ENCODE data around the gene BANF2. TPM values are rescaled to one million over a fixed set of nuclear protein-coding genes. Genes with fewer than 3 reads are reported as not detected.

The BANF2 gene
- total RNA-seq, 1 experiment from 2014 or later: not detected

GRCh38 chr20:17697171-17697570, 2.6 kb upstream of the BANF2 start:
- ATAC-seq (no peak), DNase-seq (ENCODE audit: low read depth, low spot score) (no peak)
- Histone ChIP-seq H3K4me1 (ENCODE audit: control insufficient read depth in 1 of 2, insufficient read depth in 2 of 2, low read length in 2 of 2) (no peaks in the 10 kb centered on the region), H4K20me1 (ENCODE audit: insufficient read depth) (no peaks in the 10 kb centered on the region), H3K4me2 (ENCODE audit: low read length) (no peak overlapping the region), H3K4me3 (replicated peaks in 1 of 2; ENCODE audit: low read depth in 1 of 2, low read length in 2 of 2) (no peak overlapping the region), H3K9me3 (ENCODE audit: control insufficient read depth in 1 of 2, insufficient read depth in 1 of 2, low read depth in 1 of 2, low read length in 2 of 2) (no peaks in the 10 kb centered on the region), H2AFZ (ENCODE audit: low read depth, low read length, poor library complexity, severe bottlenecking) (no peak overlapping the region), H3K9ac (ENCODE audit: low read length) (no peak overlapping the region), H3K27ac (ENCODE audit: low read depth, low read length) (no peak overlapping the region), H3K27me3 (ENCODE audit: insufficient read depth, low read length) (no peaks in the 10 kb centered on the region), H3K36me3 (ENCODE audit: control insufficient read depth in 1 of 2, insufficient read depth in 2 of 2, low read length in 2 of 2) (no peaks in the 10 kb centered on the region), H3K79me2 (ENCODE audit: insufficient read depth, low read length) (no peaks in the 10 kb centered on the region), H3K9me2 (ENCODE audit: insufficient read depth) (no peaks in the 10 kb centered on the region)
- intact Hi-C loops (cut with micrococcal nuclease): no loop called here
- RAD21 ChIA-PET (ENCODE audit: low non-redundant PET in 1 of 2, low total read pairs in 2 of 2, uncharacterized antibody in 2 of 2, unreplicated experiment in 2 of 2): no interaction called here
- no TSS peak for BruUV-seq (replicated peaks)
- CTCF ChIA-PET: no interaction called here
- TF ChIP-seq CBX3 (IDR thresholded peaks at IDR 0.05; ENCODE audit: low read depth) (no peak), POLR2AphosphoS5 (IDR thresholded peaks at IDR 0.05; ENCODE audit: low read depth, low read length) (no peak), YY1 (IDR thresholded peaks at IDR 0.05; ENCODE audit: extremely low read depth, insufficient replicate concordance, low read depth, low read length) (no peak), ELF1 (IDR thresholded peaks at IDR 0.05; ENCODE audit: borderline replicate concordance, low read depth) (no peak), ZNF274 (IDR thresholded peaks at IDR 0.05; ENCODE audit: low read depth, low read length) (no peak), POLR2A (IDR thresholded peaks at IDR 0.05; ENCODE audit: borderline replicate concordance, extremely low read depth, insufficient read depth, insufficient read length) (no peak), SP1 (IDR thresholded peaks at IDR 0.05; ENCODE audit: low read depth) (no peak), SIN3A (IDR thresholded peaks at IDR 0.05; ENCODE audit: low read depth) (no peak), FOSL1 (IDR thresholded peaks at IDR 0.05; ENCODE audit: low read depth) (no peak), EGR1 (IDR thresholded peaks at IDR 0.05; ENCODE audit: low read depth) (no peak), SRF (IDR thresholded peaks at IDR 0.05; ENCODE audit: low read depth) (no peak), EZH2phosphoT487 (IDR thresholded peaks at IDR 0.05; ENCODE audit: borderline replicate concordance) (no peak), CEBPB (IDR thresholded peaks at IDR 0.05; ENCODE audit: low read depth) (no peak), ZFX (IDR thresholded peaks at IDR 0.05) (no peak), EZH2 (IDR thresholded peaks at IDR 0.05) (no peak)
- TF ChIP-seq, protein P1, sequence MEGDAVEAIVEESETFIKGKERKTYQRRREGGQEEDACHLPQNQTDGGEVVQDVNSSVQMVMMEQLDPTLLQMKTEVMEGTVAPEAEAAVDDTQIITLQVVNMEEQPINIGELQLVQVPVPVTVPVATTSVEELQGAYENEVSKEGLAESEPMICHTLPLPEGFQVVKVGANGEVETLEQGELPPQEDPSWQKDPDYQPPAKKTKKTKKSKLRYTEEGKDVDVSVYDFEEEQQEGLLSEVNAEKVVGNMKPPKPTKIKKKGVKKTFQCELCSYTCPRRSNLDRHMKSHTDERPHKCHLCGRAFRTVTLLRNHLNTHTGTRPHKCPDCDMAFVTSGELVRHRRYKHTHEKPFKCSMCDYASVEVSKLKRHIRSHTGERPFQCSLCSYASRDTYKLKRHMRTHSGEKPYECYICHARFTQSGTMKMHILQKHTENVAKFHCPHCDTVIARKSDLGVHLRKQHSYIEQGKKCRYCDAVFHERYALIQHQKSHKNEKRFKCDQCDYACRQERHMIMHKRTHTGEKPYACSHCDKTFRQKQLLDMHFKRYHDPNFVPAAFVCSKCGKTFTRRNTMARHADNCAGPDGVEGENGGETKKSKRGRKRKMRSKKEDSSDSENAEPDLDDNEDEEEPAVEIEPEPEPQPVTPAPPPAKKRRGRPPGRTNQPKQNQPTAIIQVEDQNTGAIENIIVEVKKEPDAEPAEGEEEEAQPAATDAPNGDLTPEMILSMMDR (IDR thresholded peaks at IDR 0.05 in 2 of 3, conservative IDR thresholded peaks at IDR 0.05 in 1 of 3; ENCODE audit: borderline replicate concordance in 1 of 3, insufficient read depth in 1 of 3, low read depth in 2 of 3, low read length in 2 of 3): no peak
- TF ChIP-seq, protein P2, sequence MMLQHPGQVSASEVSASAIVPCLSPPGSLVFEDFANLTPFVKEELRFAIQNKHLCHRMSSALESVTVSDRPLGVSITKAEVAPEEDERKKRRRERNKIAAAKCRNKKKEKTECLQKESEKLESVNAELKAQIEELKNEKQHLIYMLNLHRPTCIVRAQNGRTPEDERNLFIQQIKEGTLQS (IDR thresholded peaks at IDR 0.05): no peak
- TF ChIP-seq, protein P3, sequence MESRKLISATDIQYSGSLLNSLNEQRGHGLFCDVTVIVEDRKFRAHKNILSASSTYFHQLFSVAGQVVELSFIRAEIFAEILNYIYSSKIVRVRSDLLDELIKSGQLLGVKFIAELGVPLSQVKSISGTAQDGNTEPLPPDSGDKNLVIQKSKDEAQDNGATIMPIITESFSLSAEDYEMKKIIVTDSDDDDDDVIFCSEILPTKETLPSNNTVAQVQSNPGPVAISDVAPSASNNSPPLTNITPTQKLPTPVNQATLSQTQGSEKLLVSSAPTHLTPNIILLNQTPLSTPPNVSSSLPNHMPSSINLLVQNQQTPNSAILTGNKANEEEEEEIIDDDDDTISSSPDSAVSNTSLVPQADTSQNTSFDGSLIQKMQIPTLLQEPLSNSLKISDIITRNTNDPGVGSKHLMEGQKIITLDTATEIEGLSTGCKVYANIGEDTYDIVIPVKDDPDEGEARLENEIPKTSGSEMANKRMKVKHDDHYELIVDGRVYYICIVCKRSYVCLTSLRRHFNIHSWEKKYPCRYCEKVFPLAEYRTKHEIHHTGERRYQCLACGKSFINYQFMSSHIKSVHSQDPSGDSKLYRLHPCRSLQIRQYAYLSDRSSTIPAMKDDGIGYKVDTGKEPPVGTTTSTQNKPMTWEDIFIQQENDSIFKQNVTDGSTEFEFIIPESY (IDR thresholded peaks at IDR 0.05; ENCODE audit: extremely low read depth, insufficient replicate concordance, low read length): no peak
- POLR2A ChIA-PET: no interaction called here

Measured in HCT116 (cell line).